GM10248 (cell line): Measurements from ENCODE around the gene LIF.

Source experiments
- CTCF ChIA-PET: fragments of 300-600 bp; sonication (Branson Sonifier 250); formaldehyde crosslinking; extraction: SDS; loops from one replicate; lab custom pipeline; 2021; ENCODE audit warnings: antibody characterized with exemption; lab: Yijun Ruan, JAX
- POLR2A ChIA-PET: fragments of 350-650 bp; sonication (Branson Sonifier 250); formaldehyde crosslinking; extraction: SDS; loops from one replicate; lab custom pipeline; 2020; ENCODE audit warnings: antibody characterized with exemption; lab: Yijun Ruan, JAX
- DNase-seq: peaks from one replicate; pipeline ENCODE4 v3.0.0; 2012; ENCODE audit errors: extremely low spot score
- TF ChIP-seq, protein P1 (sequence below): IDR thresholded peaks from 2 replicates; pipeline ENCODE4 v1.5.1; 2012; ENCODE audit warnings: mild to moderate bottlenecking, low read depth; ENCODE audit errors: extremely low read depth, missing control alignments, control extremely low read depth

The LIF gene

DNA sequence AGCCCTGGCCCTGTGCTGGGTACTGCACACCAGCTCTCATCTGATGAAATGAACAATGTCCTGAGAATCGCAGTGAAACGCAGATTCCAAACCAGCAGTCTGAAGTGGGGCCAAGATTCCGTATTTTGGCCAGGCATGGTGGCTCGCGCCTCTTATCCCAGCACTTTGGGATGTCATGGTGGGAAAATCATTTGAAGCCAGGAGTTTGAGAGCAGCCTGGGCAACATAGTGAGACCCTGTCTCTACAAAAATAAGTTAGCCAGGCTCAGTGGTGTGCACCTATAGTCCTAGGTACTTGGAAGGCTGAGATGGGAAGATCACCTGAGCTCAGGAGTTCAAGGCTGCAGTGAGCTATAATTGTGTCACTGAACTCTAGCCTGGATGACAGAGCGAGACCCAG is 13.0 kb downstream of the LIF start:
- DNase-seq: no peak
- TF ChIP-seq, protein P1, sequence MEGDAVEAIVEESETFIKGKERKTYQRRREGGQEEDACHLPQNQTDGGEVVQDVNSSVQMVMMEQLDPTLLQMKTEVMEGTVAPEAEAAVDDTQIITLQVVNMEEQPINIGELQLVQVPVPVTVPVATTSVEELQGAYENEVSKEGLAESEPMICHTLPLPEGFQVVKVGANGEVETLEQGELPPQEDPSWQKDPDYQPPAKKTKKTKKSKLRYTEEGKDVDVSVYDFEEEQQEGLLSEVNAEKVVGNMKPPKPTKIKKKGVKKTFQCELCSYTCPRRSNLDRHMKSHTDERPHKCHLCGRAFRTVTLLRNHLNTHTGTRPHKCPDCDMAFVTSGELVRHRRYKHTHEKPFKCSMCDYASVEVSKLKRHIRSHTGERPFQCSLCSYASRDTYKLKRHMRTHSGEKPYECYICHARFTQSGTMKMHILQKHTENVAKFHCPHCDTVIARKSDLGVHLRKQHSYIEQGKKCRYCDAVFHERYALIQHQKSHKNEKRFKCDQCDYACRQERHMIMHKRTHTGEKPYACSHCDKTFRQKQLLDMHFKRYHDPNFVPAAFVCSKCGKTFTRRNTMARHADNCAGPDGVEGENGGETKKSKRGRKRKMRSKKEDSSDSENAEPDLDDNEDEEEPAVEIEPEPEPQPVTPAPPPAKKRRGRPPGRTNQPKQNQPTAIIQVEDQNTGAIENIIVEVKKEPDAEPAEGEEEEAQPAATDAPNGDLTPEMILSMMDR: no peak
- POLR2A ChIA-PET: no interaction called here
- CTCF ChIA-PET: interaction anchor here (1.0 to 1.5 kb wide), 2 partner anchors 121 to 158 kb away, joined by 3 read pairs; no protein-coding TSS in a partner anchor

DNA sequence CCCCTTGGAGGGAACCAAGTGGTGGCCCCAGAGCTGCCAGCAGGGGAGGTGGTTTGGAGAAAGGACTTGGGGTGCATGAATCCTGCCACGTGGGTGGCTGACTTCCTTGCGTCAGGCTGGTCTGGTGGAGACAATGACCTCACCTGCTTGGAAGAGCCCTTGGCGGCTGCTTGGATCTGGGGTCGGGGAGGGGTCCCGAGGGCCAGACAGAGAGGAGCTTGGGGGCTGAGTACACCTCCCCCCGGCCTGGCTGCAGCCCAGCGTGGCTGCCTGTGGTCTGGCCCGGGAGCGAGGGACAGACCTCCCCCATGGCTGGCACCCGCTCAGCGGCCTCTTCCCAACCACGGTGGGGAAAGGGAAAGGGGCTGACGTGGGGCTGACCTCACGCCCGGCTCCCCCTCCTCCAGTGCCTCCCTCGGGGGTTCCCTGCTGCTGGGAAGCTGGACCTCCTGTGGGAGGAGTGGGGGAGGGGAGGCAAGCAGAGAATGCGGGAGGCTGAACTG is 13.8 kb downstream of the LIF start:
- ChIA-PET CTCF (interaction anchor here (1.5 kb wide), 1 partner anchor 158 kb away, joined by 3 read pairs; no protein-coding TSS in a partner anchor), POLR2A (no interaction called here)
- TF ChIP-seq, protein P1: no peak
- no peak for DNase-seq

DNA sequence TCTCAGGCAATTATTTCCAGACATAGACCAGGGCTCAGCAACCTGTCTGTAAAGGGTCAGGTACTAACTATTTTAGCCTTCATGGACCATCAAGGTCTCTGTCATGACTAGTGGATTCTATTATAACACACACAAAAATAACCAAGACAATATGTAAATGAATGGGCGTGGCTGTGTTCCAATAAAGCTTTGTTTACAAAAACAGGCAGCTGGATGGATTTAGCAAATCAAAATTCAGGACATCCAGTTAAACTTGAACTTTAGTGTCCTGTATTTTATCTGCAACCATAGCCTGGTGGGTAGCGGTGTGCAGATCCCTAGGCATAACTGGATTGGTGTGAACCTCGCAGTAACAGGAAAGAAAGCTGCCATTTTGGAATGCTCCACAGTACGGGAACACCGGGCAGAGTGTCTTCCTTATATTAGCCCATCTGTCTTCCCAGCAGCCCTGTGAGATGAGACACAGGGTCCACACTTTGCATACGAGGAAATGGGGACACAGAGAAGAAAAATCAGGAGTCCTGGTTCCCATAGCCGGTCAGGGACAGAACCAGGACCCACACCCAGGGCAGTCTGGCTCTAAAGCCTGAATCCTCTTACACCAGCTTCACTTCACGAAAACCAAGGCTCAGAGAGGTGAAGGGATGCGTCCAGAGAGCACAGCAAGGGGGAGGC is 15.6 kb downstream of the LIF start:
- POLR2A ChIA-PET: no interaction called here
- DNase-seq: no peak
- TF ChIP-seq, protein P1: no peak
- CTCF ChIA-PET: interaction anchor here (1.1 to 1.3 kb wide), 2 partner anchors 123 to 262 kb away, joined by 3 to 4 read pairs; no protein-coding TSS in a partner anchor

DNA sequence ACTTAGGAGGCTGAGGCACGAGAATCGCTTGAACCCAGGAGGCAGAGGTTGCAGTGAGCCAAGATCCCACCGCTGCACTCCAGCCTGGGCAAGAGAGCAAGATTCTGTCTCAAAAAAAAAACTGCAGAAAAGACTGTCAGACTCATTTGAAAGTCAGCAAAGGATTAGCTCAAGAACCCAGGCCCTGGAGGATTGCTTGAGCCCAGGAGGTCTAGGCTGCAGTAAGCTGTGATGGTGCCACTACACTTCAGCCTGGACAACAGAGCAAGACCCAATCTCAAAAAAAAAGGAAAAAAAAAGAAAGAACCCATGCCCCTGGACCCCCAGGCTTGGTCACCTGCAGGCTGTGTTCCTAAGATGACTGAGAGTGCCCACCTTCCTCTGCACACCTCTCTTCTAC is 16.2 kb downstream of the LIF start:
- TF ChIP-seq, protein P1: no peak
- DNase-seq: no peak
- ChIA-PET CTCF (interaction anchor here (1.1 to 1.3 kb wide), 2 partner anchors 122 to 263 kb away, joined by 3 to 4 read pairs; no protein-coding TSS in a partner anchor), POLR2A (no interaction called here)

DNA sequence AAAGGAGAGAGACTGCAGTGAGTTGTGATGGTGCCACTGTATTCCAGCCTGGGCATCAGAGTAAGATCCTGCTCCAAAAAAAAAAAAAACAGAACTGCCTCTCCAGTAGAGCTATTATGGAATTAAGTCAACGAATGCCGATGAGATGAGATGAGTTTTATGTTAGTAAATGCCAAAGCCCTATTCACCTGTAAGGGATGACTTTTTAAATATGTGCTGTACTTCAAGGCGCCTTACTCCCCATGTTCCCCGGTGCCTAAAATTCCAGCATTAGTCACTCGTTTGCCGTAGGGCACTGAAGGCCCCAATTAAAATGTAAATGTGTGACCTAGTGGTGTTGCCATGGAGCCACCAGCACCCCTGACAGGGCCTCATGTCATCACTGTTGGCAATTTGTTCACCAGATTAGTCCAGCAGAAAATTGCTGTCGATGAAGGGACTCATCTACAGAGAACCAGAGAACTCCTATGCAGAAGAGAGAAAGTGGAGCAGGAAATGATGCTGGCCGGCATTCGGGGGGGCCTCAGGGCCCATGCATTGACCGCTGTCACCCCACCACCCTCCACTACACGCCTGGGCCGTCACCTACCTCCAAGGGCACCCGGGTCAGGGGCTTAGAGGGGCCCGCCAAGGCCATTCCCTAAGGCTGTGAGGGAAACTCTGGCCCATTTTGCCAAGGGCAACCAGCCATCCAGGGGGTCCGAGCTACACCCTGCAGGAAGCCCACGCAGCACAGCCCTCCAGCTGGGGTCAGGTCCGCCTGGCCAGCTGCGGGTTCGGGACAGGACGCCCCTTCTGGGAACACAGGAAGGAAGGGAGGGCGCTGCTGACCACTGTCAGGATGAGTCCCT is 17.8 kb downstream of the LIF start:
- ChIA-PET POLR2A (no interaction called here), CTCF (no interaction called here)
- TF ChIP-seq, protein P1: no peak
- DNase-seq: no peak

DNA sequence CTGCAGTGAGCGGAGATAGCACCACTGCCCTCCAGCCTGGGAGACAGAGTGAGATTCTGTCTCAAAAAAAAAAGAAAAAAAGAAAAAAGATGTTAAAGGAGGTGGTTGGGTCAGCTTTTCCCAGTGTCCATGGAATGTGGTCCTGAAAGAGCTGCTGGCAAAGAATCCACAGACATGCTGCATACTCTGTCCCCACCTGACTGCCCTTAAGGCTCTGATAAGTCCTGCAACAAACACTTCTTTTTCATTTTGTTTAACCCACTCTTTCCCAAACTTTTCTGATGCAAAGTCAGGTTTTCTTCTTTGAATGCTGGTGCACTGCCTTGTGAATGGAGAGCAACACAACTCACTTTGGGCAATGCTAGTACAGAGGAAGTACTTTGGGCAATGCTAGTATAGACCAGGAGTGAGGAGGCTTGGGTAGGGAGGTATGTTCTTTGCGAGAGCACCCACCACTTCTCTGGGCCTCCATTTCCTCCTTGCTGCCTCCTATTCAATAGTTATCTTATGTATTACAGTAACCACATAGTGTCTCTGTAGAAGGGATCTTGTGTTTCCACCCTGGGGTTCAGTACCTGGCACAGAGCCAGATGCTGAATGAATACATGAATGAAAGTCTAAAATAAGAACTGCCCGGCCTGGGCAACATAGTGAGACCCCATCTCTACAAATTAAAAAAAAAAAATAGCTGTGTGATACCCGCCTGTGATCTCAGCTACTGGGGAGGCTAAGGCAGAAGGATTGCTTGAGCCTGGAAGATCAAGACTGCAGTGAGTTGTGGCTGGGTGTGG is 18.9 kb downstream of the LIF start:
- POLR2A ChIA-PET: no interaction called here

More for the DNA sequence above, 18.9 kb downstream of the LIF start:
- CTCF ChIA-PET: no interaction called here
- no peak for DNase-seq
- TF ChIP-seq, protein P1: no peak
